Measurements from ENCODE around the gene C4orf50.

GRCh38 chr4:5852523-5853202, 165.6 kb downstream of the C4orf50 start:
- TF ChIP-seq RARB (CRISPR knock-in tag; IDR thresholded peaks at IDR 0.05) (no peak), ZFP3 (CRISPR knock-in tag; IDR thresholded peaks at IDR 0.05) (no peak), ZC3H10 (CRISPR knock-in tag; IDR thresholded peaks at IDR 0.05) (no peak), BACH2 (CRISPR knock-in tag; IDR thresholded peaks at IDR 0.05; ENCODE audit: borderline replicate concordance) (no peak), ZNF565 (CRISPR knock-in tag; conservative IDR thresholded peaks at IDR 0.05; ENCODE audit: low read depth) (no peak), TSHZ2 (CRISPR knock-in tag; IDR thresholded peaks at IDR 0.05) (no peak), ZFP30 (CRISPR knock-in tag; IDR thresholded peaks at IDR 0.05) (no peak)

Data from SK-N-SH treated with all-trans-retinoic acid at 6 μM for 48 hours (cell line).